Measurements from ENCODE around the gene GDF3. TPM values are rescaled to one million over a fixed set of nuclear protein-coding genes. Genes with fewer than 3 reads are reported as not detected.

The GDF3 gene
- total and polyA plus RNA-seq, 2 experiments from 2014 or later, result 0.35 TPM; not detected in 1

DNA sequence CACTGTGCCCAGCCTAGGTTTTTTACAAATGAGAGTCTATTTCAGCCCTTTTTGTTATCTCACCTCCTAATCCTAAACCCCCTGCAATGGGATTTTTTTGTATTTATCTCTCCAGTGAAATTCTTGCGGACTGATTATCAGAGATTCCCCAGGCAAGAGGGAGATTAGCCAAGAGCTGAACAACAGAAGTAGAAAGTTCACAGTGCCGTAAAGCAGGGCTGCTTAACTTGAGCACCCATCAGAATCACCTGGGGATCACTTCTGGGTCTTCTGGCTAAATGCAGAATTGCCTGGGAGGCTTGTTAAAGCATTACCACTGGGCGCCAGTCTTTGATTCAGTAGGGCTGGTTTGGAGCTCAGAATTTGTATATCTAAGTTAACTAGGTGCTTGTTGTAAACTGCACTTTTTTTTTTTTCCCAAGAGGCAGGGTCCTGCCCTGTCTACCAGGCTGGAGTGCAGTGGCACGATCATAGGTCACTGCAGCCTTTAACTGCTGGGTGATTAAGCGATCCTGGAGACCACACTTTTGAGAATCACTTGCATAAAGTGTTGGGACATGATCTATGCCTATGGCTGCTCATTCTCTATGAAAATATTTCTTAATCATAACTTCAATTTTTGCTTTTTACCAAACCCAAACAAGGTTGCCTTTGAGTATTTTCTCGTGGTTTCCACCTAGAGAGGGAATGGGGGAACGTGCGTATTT lies 14.5 kb upstream of the GDF3 start:
- Histone ChIP-seq H3K27me3 (no peaks in the 10 kb centered on the region), H3K4me1 (ENCODE audit: low read depth) (peaks cover 2% of the 10 kb centered on the region), H3K9me3 (ENCODE audit: low read depth) (no peaks in the 10 kb centered on the region), H3K4me3 (no peak overlapping the region), H3K27ac (peak overlapping the region; percentile 68), H3K36me3 (no peaks in the 10 kb centered on the region)
- DNase-seq (ENCODE audit: low read depth in 1 of 2, low spot score in 1 of 2), result peak in 1 of 2 donors; percentile 41
- TF ChIP-seq, protein P1, sequence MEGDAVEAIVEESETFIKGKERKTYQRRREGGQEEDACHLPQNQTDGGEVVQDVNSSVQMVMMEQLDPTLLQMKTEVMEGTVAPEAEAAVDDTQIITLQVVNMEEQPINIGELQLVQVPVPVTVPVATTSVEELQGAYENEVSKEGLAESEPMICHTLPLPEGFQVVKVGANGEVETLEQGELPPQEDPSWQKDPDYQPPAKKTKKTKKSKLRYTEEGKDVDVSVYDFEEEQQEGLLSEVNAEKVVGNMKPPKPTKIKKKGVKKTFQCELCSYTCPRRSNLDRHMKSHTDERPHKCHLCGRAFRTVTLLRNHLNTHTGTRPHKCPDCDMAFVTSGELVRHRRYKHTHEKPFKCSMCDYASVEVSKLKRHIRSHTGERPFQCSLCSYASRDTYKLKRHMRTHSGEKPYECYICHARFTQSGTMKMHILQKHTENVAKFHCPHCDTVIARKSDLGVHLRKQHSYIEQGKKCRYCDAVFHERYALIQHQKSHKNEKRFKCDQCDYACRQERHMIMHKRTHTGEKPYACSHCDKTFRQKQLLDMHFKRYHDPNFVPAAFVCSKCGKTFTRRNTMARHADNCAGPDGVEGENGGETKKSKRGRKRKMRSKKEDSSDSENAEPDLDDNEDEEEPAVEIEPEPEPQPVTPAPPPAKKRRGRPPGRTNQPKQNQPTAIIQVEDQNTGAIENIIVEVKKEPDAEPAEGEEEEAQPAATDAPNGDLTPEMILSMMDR (IDR thresholded peaks at IDR 0.05; ENCODE audit: low read depth, low read length), result no peak

DNA sequence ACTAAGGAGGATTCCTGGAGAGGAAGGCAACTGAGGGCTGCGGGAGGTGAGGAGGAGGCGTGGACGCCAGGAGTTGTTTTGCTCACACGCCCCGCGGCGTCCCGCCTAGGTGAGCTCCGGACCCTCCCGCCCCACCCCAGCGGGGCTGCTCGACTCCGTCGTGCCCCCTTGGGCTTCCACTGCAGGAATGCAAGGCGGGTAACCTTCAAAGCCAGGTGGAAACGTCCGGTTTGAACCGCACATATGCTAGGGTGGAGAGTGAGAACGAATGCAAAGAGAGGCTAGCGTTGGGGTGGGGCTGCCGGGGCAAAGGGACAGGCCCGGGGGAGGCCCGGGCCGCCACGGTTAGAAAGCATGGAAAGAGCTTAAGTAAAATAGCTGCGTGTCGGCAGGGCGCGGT lies 10.3 kb upstream of the GDF3 start:
- Histone ChIP-seq H3K9me3 (ENCODE audit: low read depth) (no peaks in the 10 kb centered on the region), H3K4me1 (ENCODE audit: low read depth) (peaks cover 2% of the 10 kb centered on the region), H3K36me3 (no peaks in the 10 kb centered on the region), H3K27ac (no peak overlapping the region), H3K4me3 (no peak overlapping the region), H3K27me3 (no peaks in the 10 kb centered on the region)
- DNase-seq (ENCODE audit: low read depth in 1 of 2, low spot score in 1 of 2), result no peak
- TF ChIP-seq, protein P1 (IDR thresholded peaks at IDR 0.05; ENCODE audit: low read depth, low read length), result no peak

DNA sequence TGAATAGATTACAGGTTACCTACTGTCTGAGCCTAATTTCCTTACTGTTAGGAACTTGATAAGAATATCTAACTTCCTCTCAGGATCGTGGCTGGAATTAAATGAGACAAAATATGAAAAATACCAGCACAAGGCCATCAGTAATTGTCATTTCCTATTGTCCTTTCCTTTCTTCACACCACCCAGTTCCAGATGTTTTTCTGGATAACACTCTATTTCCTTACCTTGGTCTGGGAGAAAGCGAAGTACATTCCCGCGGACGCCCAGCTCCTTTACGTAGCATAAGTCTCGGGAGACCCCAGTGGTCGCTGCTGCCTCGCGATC lies 376 bp downstream of the GDF3 start:
- DNase-seq (ENCODE audit: low read depth in 1 of 2, low spot score in 1 of 2), result peak in 1 of 2 donors; percentile 2
- H3K27me3 ChIP-seq, result no peaks in the 10 kb centered on the region
- no peaks in the 10 kb centered on the region for H3K36me3 ChIP-seq
- H3K4me1 ChIP-seq (ENCODE audit: low read depth), result peaks cover 14% of the 10 kb centered on the region
- peak overlapping the region; percentile 4 for H3K27ac ChIP-seq
- no peak overlapping the region for H3K4me3 ChIP-seq
- H3K9me3 ChIP-seq (ENCODE audit: low read depth), result no peaks in the 10 kb centered on the region
- TF ChIP-seq, protein P1 (IDR thresholded peaks at IDR 0.05; ENCODE audit: low read depth, low read length), result no peak

DNA sequence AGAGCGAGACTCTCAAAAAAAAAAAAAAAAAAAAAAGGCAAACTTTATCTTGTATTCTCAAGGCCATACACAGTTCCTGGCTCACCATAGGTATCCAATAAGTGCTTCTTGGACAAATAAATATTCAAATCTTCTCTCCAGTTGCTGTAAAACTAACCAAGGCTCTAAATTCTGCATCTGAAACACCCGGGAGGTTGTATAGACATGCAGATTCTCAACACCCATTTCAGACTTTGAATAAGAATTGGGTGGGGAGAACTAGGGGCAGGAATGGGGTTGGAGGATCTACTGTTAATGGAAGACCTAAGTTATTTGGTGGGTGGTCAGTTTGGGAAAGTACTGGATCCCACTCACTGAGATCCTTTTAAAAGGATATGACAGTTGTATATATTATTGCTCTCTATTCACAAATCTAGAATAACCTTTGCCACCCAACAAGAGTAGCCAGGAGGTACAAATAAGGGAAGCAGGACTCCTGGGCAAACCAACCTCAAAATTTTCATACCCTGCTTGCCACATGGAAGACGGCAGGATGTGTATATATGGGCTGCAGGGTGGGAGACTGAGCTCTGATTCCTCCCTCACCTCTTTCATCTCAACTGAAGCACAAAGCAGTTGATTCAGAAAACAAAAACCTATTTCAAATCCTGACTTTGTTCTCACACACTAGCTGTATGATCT lies 879 bp downstream of the GDF3 start:
- Histone ChIP-seq H3K4me3 (no peak overlapping the region), H3K27ac (no peak overlapping the region)

DNA sequence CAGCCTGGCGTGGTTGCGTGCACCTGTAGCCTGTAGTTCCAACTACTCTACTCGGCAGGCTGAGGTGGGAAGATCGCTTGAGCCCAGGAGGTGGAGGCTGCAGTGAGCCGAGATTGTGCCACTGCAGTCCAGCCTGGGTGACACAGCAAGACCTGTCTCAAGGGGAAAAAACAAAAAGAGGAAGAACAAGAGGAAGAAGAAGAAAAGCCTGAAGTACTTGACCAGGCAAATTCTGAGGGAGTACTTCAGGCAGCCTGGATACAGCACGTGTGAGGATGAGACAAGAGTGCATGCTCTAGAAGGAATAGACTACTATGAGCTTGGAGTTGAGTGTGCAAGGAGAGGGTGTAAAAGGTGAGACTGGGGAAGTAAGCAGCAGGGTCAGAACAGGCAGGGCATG lies 1.8 kb downstream of the GDF3 start:
- TF ChIP-seq, protein P1 (IDR thresholded peaks at IDR 0.05; ENCODE audit: low read depth, low read length), result no peak

More for the DNA sequence above, 879 bp downstream of the GDF3 start:
- Histone ChIP-seq H3K36me3 (no peaks in the 10 kb centered on the region), H3K4me1 (ENCODE audit: low read depth) (peaks cover 14% of the 10 kb centered on the region), H3K9me3 (ENCODE audit: low read depth) (no peaks in the 10 kb centered on the region), H3K27me3 (no peaks in the 10 kb centered on the region)
- DNase-seq (ENCODE audit: low read depth in 1 of 2, low spot score in 1 of 2), result no peak
- TF ChIP-seq, protein P1 (IDR thresholded peaks at IDR 0.05; ENCODE audit: low read depth, low read length), result no peak

More for the DNA sequence above, 1.8 kb downstream of the GDF3 start:
- Histone ChIP-seq H3K27ac (no peak overlapping the region), H3K27me3 (no peaks in the 10 kb centered on the region), H3K4me3 (no peak overlapping the region), H3K4me1 (ENCODE audit: low read depth) (peaks cover 14% of the 10 kb centered on the region), H3K36me3 (no peaks in the 10 kb centered on the region), H3K9me3 (ENCODE audit: low read depth) (no peaks in the 10 kb centered on the region)
- no peak for DNase-seq (ENCODE audit: low read depth in 1 of 2, low spot score in 1 of 2)

Measured in cardiac muscle cell (in vitro differentiated cells and primary cell).